WTC11 (cell line): ENCODE measurements around the gene RPTOR.

Experiments
- CTCF ChIP-seq: fragments of 200-600 bp; IDR thresholded peaks from 2 replicates; pipeline ENCODE4 v1.8.0; 2022; ENCODE audit warnings: antibody characterized with exemption
- ERG ChIP-seq: fragments of 250-450 bp; sonication (Bioruptor Pico); IDR thresholded peaks from 2 replicates; pipeline ENCODE4 v1.8.0; 2021; ENCODE audit warnings: mild to moderate bottlenecking
- ETV6 ChIP-seq: sonication (generic); formaldehyde crosslinking; IDR thresholded peaks from 2 replicates; pipeline ENCODE4 v1.8.1; 2022; ENCODE audit warnings: mild to moderate bottlenecking, missing genetic modification reagents
- JUN ChIP-seq: sonication (generic); formaldehyde crosslinking; IDR thresholded peaks from 2 replicates; pipeline ENCODE4 v1.8.0; 2023; ENCODE audit warnings: mild to moderate bottlenecking, missing genetic modification reagents
- MLX ChIP-seq: sonication (generic); formaldehyde crosslinking; IDR thresholded peaks from 2 replicates; pipeline ENCODE4 v1.8.1; 2023; ENCODE audit warnings: mild to moderate bottlenecking, missing genetic modification reagents, moderate library complexity
- NR1H2 ChIP-seq: sonication (generic); formaldehyde crosslinking; IDR thresholded peaks from 2 replicates; pipeline ENCODE4 v1.9.0; 2021; ENCODE audit warnings: mild to moderate bottlenecking, moderate library complexity, missing genetic modification reagents
- SMAD4 ChIP-seq: sonication (generic); formaldehyde crosslinking; IDR thresholded peaks from 2 replicates; pipeline ENCODE4 v1.8.0; 2022; ENCODE audit warnings: mild to moderate bottlenecking, missing genetic modification reagents
- SP1 ChIP-seq: sonication (generic); formaldehyde crosslinking; conservative IDR thresholded peaks from 2 replicates; pipeline ENCODE4 v1.8.1; 2022; ENCODE audit warnings: missing genetic modification reagents
- STAT6 ChIP-seq: sonication (generic); formaldehyde crosslinking; conservative IDR thresholded peaks from 2 replicates; pipeline ENCODE4 v1.8.1; 2023; ENCODE audit warnings: mild to moderate bottlenecking, low read depth, missing genetic modification reagents, moderate library complexity
- ZBTB21 ChIP-seq: sonication (generic); formaldehyde crosslinking; IDR thresholded peaks from 2 replicates; pipeline ENCODE4 v1.8.1; 2023; ENCODE audit warnings: mild to moderate bottlenecking, missing genetic modification reagents, borderline replicate concordance
- ZNF425 ChIP-seq: fragments of 250-450 bp; sonication (Bioruptor Pico); conservative IDR thresholded peaks from 2 replicates; pipeline ENCODE4 v1.9.0; 2021; ENCODE audit warnings: mild to moderate bottlenecking

GRCh38 chr17:80658821-80659220 lies 114.2 kb downstream of the RPTOR start:
- no peak for TF ChIP-seq CTCF
- TF ChIP-seq SMAD4 (CRISPR knock-in tag) = no peak
- no peak for TF ChIP-seq SP1
- TF ChIP-seq ZBTB21 (CRISPR knock-in tag) = no peak
- no peak for TF ChIP-seq JUN (CRISPR knock-in tag)
- TF ChIP-seq ZNF425 (CRISPR knock-in tag) = no peak
- no peak for TF ChIP-seq MLX (CRISPR knock-in tag)
- TF ChIP-seq ERG (CRISPR knock-in tag) = no peak
- no peak for TF ChIP-seq ETV6
- TF ChIP-seq NR1H2 (CRISPR knock-in tag) = no peak
- no peak for TF ChIP-seq STAT6 (CRISPR knock-in tag)
